Bronchial epithelial cell (primary cell): ENCODE data around the gene MGAT5. TPM values are rescaled to one million over a fixed set of nuclear protein-coding genes. Genes with fewer than 3 reads are reported as not detected.

ENCODE experiments used
- DNase-seq: peaks from one replicate; pipeline ENCODE4 v3.0.0-alpha.2; 2010; ENCODE audit warnings: low read depth
- FAIRE-seq: peaks from 2 replicates; lab custom pipeline; 2011; peaks lifted over from hg19 to GRCh38; lab: Jason Lieb, UNC
- H3K27me3 ChIP-seq: 2 replicates; pipeline ENCODE4 v1.5.1; 2011; ENCODE audit warnings: low read length; ENCODE audit not compliant: control insufficient read depth, insufficient read depth
- H3K36me3 ChIP-seq: 2 replicates; pipeline ENCODE4 v1.5.1; 2011; ENCODE audit warnings: low read length; ENCODE audit not compliant: control insufficient read depth, insufficient read depth
- H3K4me3 ChIP-seq: 2 replicates; pipeline ENCODE4 v1.5.1; 2011; ENCODE audit warnings: mild to moderate bottlenecking, low read depth, low read length, control low read depth
- total RNA-seq: library from RNA; depleted of rRNA; stranded (reverse); fragments of >200 nt; gene quantifications from 2 replicates; pipeline ENCODE4 v1.2.1, GENCODE V29; 2014
- TF ChIP-seq, protein P1 (sequence below): IDR thresholded peaks from 2 replicates; pipeline ENCODE4 v1.5.1; 2011; ENCODE audit warnings: mild to moderate bottlenecking, moderate library complexity, low read length, control low read depth, inconsistent platforms; ENCODE audit not compliant: insufficient read depth, severe bottlenecking

MGAT5 gene
- total RNA-seq, 1 donor from 2014 or later = 48.7 TPM

DNA sequence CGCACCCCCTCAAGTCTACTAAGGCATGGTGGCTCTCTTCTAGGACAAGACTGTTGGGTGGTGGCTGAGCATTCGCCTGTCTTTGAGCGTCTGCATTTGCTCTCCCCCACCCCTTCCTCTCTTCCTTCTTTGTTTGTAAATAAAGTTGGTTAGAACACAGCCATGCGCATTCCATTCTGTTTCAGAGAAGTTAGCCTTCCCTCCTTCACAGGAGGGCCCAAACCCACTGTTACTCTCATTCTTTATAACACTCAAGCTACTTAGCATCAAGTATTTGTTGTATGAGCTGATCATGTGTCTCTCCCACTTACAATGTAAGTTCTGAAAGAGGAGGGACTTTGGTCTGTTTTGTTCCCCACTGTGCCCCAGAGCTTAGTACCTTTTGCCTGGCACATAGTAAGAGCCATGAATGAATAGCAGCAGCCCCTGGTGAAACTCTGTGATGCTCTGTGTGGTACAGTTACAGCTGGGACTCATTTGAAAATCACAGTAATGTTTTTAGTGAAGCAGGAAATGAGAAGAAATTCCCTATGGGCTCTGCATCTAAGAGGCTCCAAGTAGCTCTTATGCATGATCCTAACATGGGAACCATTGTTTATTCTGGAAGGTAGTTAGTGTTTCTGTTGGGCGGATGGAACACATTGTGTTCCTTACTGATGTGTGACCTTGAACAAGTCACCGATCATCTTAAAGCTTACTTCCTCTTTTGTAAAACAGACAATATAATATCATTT, 7.7 kb downstream of the MGAT5 start:
- FAIRE-seq (no peak), DNase-seq (no peak)
- no peaks in the 10 kb centered on the region for H3K36me3 ChIP-seq
- H3K27me3 ChIP-seq = no peaks in the 10 kb centered on the region
- H3K4me3 ChIP-seq = no peak overlapping the region
- TF ChIP-seq, protein P1, sequence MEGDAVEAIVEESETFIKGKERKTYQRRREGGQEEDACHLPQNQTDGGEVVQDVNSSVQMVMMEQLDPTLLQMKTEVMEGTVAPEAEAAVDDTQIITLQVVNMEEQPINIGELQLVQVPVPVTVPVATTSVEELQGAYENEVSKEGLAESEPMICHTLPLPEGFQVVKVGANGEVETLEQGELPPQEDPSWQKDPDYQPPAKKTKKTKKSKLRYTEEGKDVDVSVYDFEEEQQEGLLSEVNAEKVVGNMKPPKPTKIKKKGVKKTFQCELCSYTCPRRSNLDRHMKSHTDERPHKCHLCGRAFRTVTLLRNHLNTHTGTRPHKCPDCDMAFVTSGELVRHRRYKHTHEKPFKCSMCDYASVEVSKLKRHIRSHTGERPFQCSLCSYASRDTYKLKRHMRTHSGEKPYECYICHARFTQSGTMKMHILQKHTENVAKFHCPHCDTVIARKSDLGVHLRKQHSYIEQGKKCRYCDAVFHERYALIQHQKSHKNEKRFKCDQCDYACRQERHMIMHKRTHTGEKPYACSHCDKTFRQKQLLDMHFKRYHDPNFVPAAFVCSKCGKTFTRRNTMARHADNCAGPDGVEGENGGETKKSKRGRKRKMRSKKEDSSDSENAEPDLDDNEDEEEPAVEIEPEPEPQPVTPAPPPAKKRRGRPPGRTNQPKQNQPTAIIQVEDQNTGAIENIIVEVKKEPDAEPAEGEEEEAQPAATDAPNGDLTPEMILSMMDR = no peak

DNA sequence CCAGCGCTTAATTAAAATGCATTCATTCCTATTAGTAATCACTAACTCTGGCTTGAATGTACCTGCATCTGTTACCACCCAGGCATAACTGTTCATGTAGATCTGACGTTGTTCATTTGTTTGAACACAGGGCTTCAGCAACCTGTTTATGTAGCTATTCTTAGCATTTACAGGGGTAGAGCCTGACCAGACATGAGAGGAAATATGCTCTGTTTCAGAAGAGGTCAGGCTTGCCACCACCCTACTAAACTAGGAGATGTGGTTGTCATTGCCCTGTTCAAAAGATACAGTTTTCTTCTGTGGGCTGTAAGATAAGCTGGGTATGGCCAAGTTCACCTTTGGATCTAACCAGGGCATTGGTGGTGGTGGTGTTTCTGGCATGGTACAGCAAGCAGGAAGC, 8.8 kb downstream of the MGAT5 start:
- FAIRE-seq = no peak

DNA sequence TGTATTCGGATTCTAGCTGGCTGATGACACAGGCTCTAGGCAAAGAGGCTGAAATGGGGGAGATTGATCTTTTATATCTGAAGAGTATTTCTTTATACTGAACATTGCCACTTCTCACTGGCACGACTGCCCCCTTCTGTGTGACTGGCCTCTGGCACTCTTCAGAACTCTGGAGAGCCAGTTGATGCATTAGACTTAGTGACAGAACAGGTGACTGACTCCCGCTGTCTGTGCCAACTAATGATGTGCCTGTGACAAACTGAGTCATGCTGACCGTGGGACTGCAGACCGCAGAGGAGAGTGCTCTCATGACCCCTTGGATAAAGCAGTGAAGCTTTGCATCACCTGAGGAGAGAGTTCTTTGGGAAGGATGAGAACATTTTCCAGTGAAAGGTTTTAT, 14.4 kb downstream of the MGAT5 start:
- no peaks in the 10 kb centered on the region for H3K36me3 ChIP-seq
- no peak for FAIRE-seq
- DNase-seq = no peak
- TF ChIP-seq, protein P1 = no peak
- H3K4me3 ChIP-seq = no peak overlapping the region
- no peaks in the 10 kb centered on the region for H3K27me3 ChIP-seq

More for the DNA sequence above, 8.8 kb downstream of the MGAT5 start:
- H3K36me3 ChIP-seq = no peaks in the 10 kb centered on the region
- H3K4me3 ChIP-seq = no peak overlapping the region
- TF ChIP-seq, protein P1 = no peak
- DNase-seq = no peak
- no peaks in the 10 kb centered on the region for H3K27me3 ChIP-seq

DNA sequence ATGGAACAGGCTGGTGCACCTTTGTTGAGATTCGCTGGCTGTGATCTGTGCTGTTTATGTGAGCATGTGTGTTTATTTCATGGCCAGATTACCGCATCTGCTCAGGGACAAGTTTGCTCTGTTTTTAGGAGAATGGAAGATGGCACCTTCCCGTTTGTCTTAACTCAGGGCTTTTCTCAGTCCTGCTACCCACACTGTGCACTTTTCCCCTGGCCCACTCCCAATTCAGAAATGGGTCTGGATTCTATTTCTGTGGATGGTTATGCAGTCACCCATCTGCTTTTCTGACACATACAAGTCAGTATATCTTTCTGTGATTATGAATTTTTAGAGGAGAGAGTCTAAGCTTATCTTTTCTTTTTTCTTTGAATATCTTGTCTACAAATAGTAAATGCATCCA, 15.4 kb downstream of the MGAT5 start:
- Histone ChIP-seq H3K27me3 (no peaks in the 10 kb centered on the region), H3K4me3 (no peak overlapping the region), H3K36me3 (no peaks in the 10 kb centered on the region)
- DNase-seq (no peak), FAIRE-seq (no peak)
- TF ChIP-seq, protein P1 = no peak

DNA sequence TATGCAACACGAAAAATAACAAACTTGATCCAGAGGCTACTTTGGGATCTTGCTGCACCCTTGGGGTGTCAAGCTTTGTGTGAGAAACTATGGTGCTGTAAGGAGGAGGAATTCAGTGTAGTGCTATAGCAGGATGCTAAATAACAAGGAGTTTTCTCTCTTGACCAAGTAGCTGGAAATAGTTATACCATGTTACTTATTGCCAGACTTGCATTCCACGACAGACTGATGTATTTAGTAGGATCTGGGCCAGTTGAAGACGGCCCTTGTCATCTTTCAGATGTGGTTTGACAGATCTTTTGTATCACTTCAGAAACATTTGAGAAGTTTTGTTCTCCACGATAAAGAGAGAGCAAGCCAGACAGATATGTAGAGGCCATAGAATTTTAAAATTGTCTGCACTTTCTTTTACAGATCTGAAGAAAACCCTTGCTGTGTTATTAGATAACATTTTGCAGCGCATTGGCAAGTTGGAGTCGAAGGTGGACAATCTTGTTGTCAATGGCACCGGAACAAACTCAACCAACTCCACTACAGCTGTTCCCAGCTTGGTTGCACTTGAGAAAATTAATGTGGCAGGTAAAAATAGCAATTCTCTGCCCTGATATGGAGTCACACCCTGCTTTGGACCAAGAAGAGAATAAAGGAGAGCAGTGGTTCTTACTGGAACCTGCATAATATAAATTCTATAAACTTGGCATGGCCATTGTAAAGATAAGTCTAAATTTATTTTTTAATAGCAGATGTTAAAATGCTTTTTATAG, 16.3 kb downstream of the MGAT5 start:
- TF ChIP-seq, protein P1 = no peak
- no peaks in the 10 kb centered on the region for H3K27me3 ChIP-seq
- H3K4me3 ChIP-seq = no peak overlapping the region
- FAIRE-seq (no peak), DNase-seq (no peak)
- H3K36me3 ChIP-seq = no peaks in the 10 kb centered on the region
